K562 (cell line): ENCODE results near the gene RAB14.

ENCODE experiments used
- DNMT1 ChIP-seq: fragments of 450-650 bp; IDR thresholded peaks from 2 replicates; pipeline ENCODE4 v1.6.1; 2016; ENCODE audit warnings: antibody characterized with exemption, mild to moderate bottlenecking
- EZH2 ChIP-seq: IDR thresholded peaks from 2 replicates; pipeline ENCODE4 v1.6.1; 2012; ENCODE audit warnings: low read depth, mild to moderate bottlenecking, inconsistent platforms, low read length, borderline replicate concordance
- MED1 ChIP-seq: sonication (generic); formaldehyde crosslinking; IDR thresholded peaks from 2 replicates; pipeline ENCODE4 v1.8.1; 2023; ENCODE audit warnings: missing genetic modification reagents, borderline replicate concordance
- NR2C2 ChIP-seq, 2 experiments: fragments of 200-800 bp in 1 of 2; sonication (Bioruptor generic) in 1 of 2; sonication (generic) in 1 of 2; formaldehyde crosslinking in 1 of 2; IDR thresholded peaks; 2 replicates each; pipeline versions ENCODE4 v1.6.1 to v1.8.0; 2016 to 2022; ENCODE audit warnings: mild to moderate bottlenecking in 1 of 2, missing compliant biosample characterization in 1 of 2, missing genetic modification characterization in 1 of 2, missing genetic modification reagents in 1 of 2
- NRF1 ChIP-seq, 2 experiments: fragments of 450-650 bp; IDR thresholded peaks in 1 of 2; conservative IDR thresholded peaks in 1 of 2; 2 replicates each; pipeline ENCODE4 v1.6.1; 2014; ENCODE audit warnings: mild to moderate bottlenecking in 2 of 2
- ZBTB7A ChIP-seq: IDR thresholded peaks from 2 replicates; pipeline ENCODE4 v1.6.1; 2011; ENCODE audit warnings: low read depth, mild to moderate bottlenecking, low read length, moderate library complexity, borderline replicate concordance; ENCODE audit not compliant: control insufficient read depth
- ZNF121 ChIP-seq: sonication (generic); formaldehyde crosslinking; conservative IDR thresholded peaks from 2 replicates; pipeline ENCODE4 v1.8.0; 2022; ENCODE audit warnings: missing genetic modification reagents
- ZNF644 ChIP-seq: fragments of 200-800 bp; sonication (Bioruptor generic); IDR thresholded peaks from 2 replicates; pipeline ENCODE4 v1.6.1; 2016; ENCODE audit warnings: low read depth, missing genetic modification characterization, missing compliant biosample characterization
- TF ChIP-seq, protein P1 (sequence below), 3 experiments: IDR thresholded peaks in 2 of 3; conservative IDR thresholded peaks in 1 of 3; 2 replicates each; pipeline ENCODE4 v1.5.1; 2011 to 2012; ENCODE audit warnings: low read length in 3 of 3, mild to moderate bottlenecking in 3 of 3, control low read depth in 2 of 3, improper control_type of control experiment in 1 of 3, inconsistent platforms in 1 of 3, low read depth in 1 of 3, mixed read lengths in 1 of 3, moderate library complexity in 1 of 3; ENCODE audit not compliant: insufficient read depth in 2 of 3

DNA sequence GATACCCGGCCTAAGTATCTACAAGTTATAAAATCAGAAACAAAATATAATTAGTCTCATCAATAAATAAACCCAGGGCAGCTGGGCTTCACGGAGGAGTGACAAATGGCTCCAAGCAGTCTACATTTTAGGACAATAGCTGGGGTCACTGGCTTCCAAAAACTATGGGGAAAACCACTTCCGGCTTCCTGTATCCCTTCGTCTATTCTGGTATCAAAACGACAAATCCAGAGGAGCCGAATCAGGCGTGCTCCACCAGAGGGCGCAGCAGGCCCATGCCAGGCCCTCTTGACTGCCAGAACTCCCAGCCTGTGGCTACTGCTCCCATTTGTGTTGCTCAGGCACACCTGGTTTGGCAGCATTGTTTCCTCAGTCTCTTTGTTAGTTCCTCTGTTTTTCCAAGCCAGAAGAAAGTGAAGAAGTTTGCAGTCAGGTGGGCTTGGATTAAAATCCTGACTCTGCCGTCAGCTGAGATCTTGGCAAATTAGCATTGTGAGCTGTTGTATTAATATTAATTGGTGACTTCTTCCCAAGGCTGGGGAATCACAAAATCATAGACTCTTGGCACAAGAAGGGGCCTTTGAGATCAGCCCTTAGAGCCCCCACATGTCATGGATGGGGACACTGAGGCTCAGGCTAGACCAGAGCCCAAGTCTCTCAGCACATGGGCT, 11.6 kb upstream of the RAB14 start:
- TF ChIP-seq DNMT1, result no peak
- no peak for TF ChIP-seq NR2C2 (CRISPR knock-in tag; IDR thresholded peaks at IDR 0.05)
- TF ChIP-seq NR2C2 (tag; IDR thresholded peaks at IDR 0.05), result no peak
- TF ChIP-seq NRF1 (conservative IDR thresholded peaks at IDR 0.05 in 1 of 2, IDR thresholded peaks at IDR 0.05 in 1 of 2), result no peak
- no peak for TF ChIP-seq EZH2
- no peak for TF ChIP-seq ZNF644
- TF ChIP-seq ZBTB7A, result no peak
- no peak for TF ChIP-seq MED1 (CRISPR knock-in tag)
- TF ChIP-seq ZNF121 (CRISPR knock-in tag), result no peak
- TF ChIP-seq, protein P1, sequence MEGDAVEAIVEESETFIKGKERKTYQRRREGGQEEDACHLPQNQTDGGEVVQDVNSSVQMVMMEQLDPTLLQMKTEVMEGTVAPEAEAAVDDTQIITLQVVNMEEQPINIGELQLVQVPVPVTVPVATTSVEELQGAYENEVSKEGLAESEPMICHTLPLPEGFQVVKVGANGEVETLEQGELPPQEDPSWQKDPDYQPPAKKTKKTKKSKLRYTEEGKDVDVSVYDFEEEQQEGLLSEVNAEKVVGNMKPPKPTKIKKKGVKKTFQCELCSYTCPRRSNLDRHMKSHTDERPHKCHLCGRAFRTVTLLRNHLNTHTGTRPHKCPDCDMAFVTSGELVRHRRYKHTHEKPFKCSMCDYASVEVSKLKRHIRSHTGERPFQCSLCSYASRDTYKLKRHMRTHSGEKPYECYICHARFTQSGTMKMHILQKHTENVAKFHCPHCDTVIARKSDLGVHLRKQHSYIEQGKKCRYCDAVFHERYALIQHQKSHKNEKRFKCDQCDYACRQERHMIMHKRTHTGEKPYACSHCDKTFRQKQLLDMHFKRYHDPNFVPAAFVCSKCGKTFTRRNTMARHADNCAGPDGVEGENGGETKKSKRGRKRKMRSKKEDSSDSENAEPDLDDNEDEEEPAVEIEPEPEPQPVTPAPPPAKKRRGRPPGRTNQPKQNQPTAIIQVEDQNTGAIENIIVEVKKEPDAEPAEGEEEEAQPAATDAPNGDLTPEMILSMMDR (IDR thresholded peaks at IDR 0.05 in 2 of 3, conservative IDR thresholded peaks at IDR 0.05 in 1 of 3; ENCODE audit: insufficient read depth in 2 of 3, low read depth in 1 of 3, low read length in 3 of 3), result peak; percentile 94 to 97 (median 97)
